ENCODE data around the gene TOR3A.

The TOR3A gene

GRCh38 chr1:179143322-179143721 is 61.5 kb downstream of the TOR3A start:
- H3K4me3 ChIP-seq (ENCODE audit: low read depth, low read length) = no peak overlapping the region
- DNase-seq (ENCODE audit: low read depth) = no peak
- TF ChIP-seq MAX (IDR thresholded peaks at IDR 0.05; ENCODE audit: low read depth, low read length) (no peak), MYC (IDR thresholded peaks at IDR 0.05; ENCODE audit: low read depth, low read length) (no peak), POLR2A (IDR thresholded peaks at IDR 0.05; ENCODE audit: extremely low read depth, insufficient read length) (no peak), CTCF (IDR thresholded peaks at IDR 0.05; ENCODE audit: low read depth, low read length) (no peak)

GRCh38 chr1:179144626-179145025 is 62.8 kb downstream of the TOR3A start:
- no peak for TF ChIP-seq CTCF (IDR thresholded peaks at IDR 0.05; ENCODE audit: low read depth, low read length)
- no peak for TF ChIP-seq MAX (IDR thresholded peaks at IDR 0.05; ENCODE audit: low read depth, low read length)
- TF ChIP-seq POLR2A (IDR thresholded peaks at IDR 0.05; ENCODE audit: extremely low read depth, insufficient read length) = no peak

GRCh38 chr1:179145521-179145920 is 63.7 kb downstream of the TOR3A start:
- no peak overlapping the region for H3K4me3 ChIP-seq (ENCODE audit: low read depth, low read length)
- no peak for TF ChIP-seq MAX (IDR thresholded peaks at IDR 0.05; ENCODE audit: low read depth, low read length)
- TF ChIP-seq MYC (IDR thresholded peaks at IDR 0.05; ENCODE audit: low read depth, low read length) = no peak
- no peak for TF ChIP-seq POLR2A (IDR thresholded peaks at IDR 0.05; ENCODE audit: extremely low read depth, insufficient read length)
- no peak for DNase-seq (ENCODE audit: low read depth)

More at GRCh38 chr1:179144626-179145025, 62.8 kb downstream of the TOR3A start:
- no peak for DNase-seq (ENCODE audit: low read depth)
- H3K4me3 ChIP-seq (ENCODE audit: low read depth, low read length) = no peak overlapping the region
